ENCODE results near the gene TPST2.

TPST2 gene

GRCh38 chr22:26553056-26553752, 36.7 kb downstream of the TPST2 start:
- Histone ChIP-seq H3K4me1 (ENCODE audit: control insufficient read depth, insufficient read depth, low read length) (peaks cover 71% of the 10 kb centered on the region), H3K36me3 (ENCODE audit: control insufficient read depth, insufficient read depth, low read length) (no peaks in the 10 kb centered on the region), H3K4me3 (ENCODE audit: low read depth, low read length) (no peak overlapping the region), H3K27ac (ENCODE audit: low read depth, low read length) (no peak overlapping the region), H3K27me3 (ENCODE audit: control insufficient read depth, insufficient read depth, low read length) (no peaks in the 10 kb centered on the region), H3K9ac (ENCODE audit: low read length) (no peak overlapping the region), H3K9me3 (ENCODE audit: control insufficient read depth, insufficient read depth, low read depth, low read length) (no peaks in the 10 kb centered on the region)

GRCh38 chr22:26552466-26552865, 37.5 kb downstream of the TPST2 start:
- H3K4me1 ChIP-seq (ENCODE audit: control insufficient read depth, insufficient read depth, low read length) = peaks cover 68% of the 10 kb centered on the region
- H3K9me3 ChIP-seq (ENCODE audit: control insufficient read depth, insufficient read depth, low read depth, low read length) = no peaks in the 10 kb centered on the region
- no peaks in the 10 kb centered on the region for H3K27me3 ChIP-seq (ENCODE audit: control insufficient read depth, insufficient read depth, low read length)
- H3K9ac ChIP-seq (ENCODE audit: low read length) = no peak overlapping the region
- no peak overlapping the region for H3K27ac ChIP-seq (ENCODE audit: low read depth, low read length)
- no peak overlapping the region for H3K4me3 ChIP-seq (ENCODE audit: low read depth, low read length)
- H3K36me3 ChIP-seq (ENCODE audit: control insufficient read depth, insufficient read depth, low read length) = peaks cover 6% of the 10 kb centered on the region

- H3K4me1 ChIP-seq (ENCODE audit: control insufficient read depth, insufficient read depth, low read length) = peaks cover 64% of the 10 kb centered on the region
- H3K4me3 ChIP-seq (ENCODE audit: low read depth, low read length) = no peak overlapping the region
- H3K9ac ChIP-seq (ENCODE audit: low read length) = no peak overlapping the region
- no peak overlapping the region for H3K27ac ChIP-seq (ENCODE audit: low read depth, low read length)
- H3K9me3 ChIP-seq (ENCODE audit: control insufficient read depth, insufficient read depth, low read depth, low read length) = no peaks in the 10 kb centered on the region
- H3K36me3 ChIP-seq (ENCODE audit: control insufficient read depth, insufficient read depth, low read length) = peaks cover 15% of the 10 kb centered on the region
- H3K27me3 ChIP-seq (ENCODE audit: control insufficient read depth, insufficient read depth, low read length) = no peaks in the 10 kb centered on the region
Observed at GRCh38 chr22:26551568-26551967, 38.4 kb downstream of the TPST2 start.

- H3K27ac ChIP-seq (ENCODE audit: low read depth, low read length) = no peak overlapping the region; the same call in 1 of the 2 replicates
Observed at GRCh38 chr22:26550498-26551033, 39.4 kb downstream of the TPST2 start.

GRCh38 chr22:26549902-26550497, 39.9 kb downstream of the TPST2 start:
- peaks cover 23% of the 10 kb centered on the region for H3K36me3 ChIP-seq (ENCODE audit: control insufficient read depth, insufficient read depth, low read length)
- no peaks in the 10 kb centered on the region for H3K27me3 ChIP-seq (ENCODE audit: control insufficient read depth, insufficient read depth, low read length)
- H3K4me1 ChIP-seq (ENCODE audit: control insufficient read depth, insufficient read depth, low read length) = peaks cover 54% of the 10 kb centered on the region
- no peak overlapping the region for H3K9ac ChIP-seq (ENCODE audit: low read length)
- no peak overlapping the region for H3K4me3 ChIP-seq (ENCODE audit: low read depth, low read length)
- H3K9me3 ChIP-seq (ENCODE audit: control insufficient read depth, insufficient read depth, low read depth, low read length) = no peaks in the 10 kb centered on the region
- H3K27ac ChIP-seq (ENCODE audit: low read depth, low read length) = no peak overlapping the region

More at GRCh38 chr22:26550498-26551033, 39.4 kb downstream of the TPST2 start:
- Histone ChIP-seq H3K9me3 (ENCODE audit: control insufficient read depth, insufficient read depth, low read depth, low read length) (no peaks in the 10 kb centered on the region), H3K36me3 (ENCODE audit: control insufficient read depth, insufficient read depth, low read length) (peaks cover 18% of the 10 kb centered on the region), H3K4me3 (ENCODE audit: low read depth, low read length) (no peak overlapping the region), H3K27me3 (ENCODE audit: control insufficient read depth, insufficient read depth, low read length) (no peaks in the 10 kb centered on the region), H3K4me1 (ENCODE audit: control insufficient read depth, insufficient read depth, low read length) (peaks cover 59% of the 10 kb centered on the region), H3K9ac (ENCODE audit: low read length) (no peak overlapping the region)

- no peak overlapping the region for H3K9ac ChIP-seq (ENCODE audit: low read length)
- H3K4me1 ChIP-seq (ENCODE audit: control insufficient read depth, insufficient read depth, low read length) = peaks cover 43% of the 10 kb centered on the region
- no peak overlapping the region for H3K4me3 ChIP-seq (ENCODE audit: low read depth, low read length)
- H3K27me3 ChIP-seq (ENCODE audit: control insufficient read depth, insufficient read depth, low read length) = no peaks in the 10 kb centered on the region
- peak overlapping the region; percentile 51; the same call in 1 of the 2 replicates for H3K27ac ChIP-seq (ENCODE audit: low read depth, low read length)
- H3K36me3 ChIP-seq (ENCODE audit: control insufficient read depth, insufficient read depth, low read length) = peaks cover 32% of the 10 kb centered on the region
- H3K9me3 ChIP-seq (ENCODE audit: control insufficient read depth, insufficient read depth, low read depth, low read length) = no peaks in the 10 kb centered on the region
Observed at GRCh38 chr22:26548984-26549383, 40.9 kb downstream of the TPST2 start.

DNA sequence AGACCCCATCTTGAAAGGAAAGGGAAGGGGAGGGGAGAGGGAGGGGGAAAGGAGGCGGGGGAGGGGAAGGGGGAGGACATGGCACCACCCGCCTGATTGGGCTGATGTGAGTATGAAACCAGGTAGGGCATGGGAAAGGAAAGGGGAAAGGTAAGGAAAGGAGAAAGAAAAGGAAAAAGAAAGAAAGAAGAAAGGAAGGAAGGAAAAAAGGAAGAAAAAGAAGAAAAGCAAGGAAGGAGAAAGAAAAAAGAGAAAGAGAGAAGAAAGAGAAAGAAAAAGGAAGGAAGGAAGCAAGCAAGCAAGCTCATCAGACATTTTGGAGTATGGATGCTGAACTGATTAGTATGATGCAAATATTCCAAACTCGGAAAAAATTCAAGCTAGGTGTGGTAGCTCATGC, 41.6 kb downstream of the TPST2 start:
- Histone ChIP-seq H3K4me3 (ENCODE audit: low read depth, low read length) (no peak overlapping the region), H3K27ac (ENCODE audit: low read depth, low read length) (no peak overlapping the region), H3K36me3 (ENCODE audit: control insufficient read depth, insufficient read depth, low read length) (peaks cover 39% of the 10 kb centered on the region), H3K4me1 (ENCODE audit: control insufficient read depth, insufficient read depth, low read length) (peaks cover 37% of the 10 kb centered on the region), H3K9me3 (ENCODE audit: control insufficient read depth, insufficient read depth, low read depth, low read length) (no peaks in the 10 kb centered on the region), H3K27me3 (ENCODE audit: control insufficient read depth, insufficient read depth, low read length) (no peaks in the 10 kb centered on the region), H3K9ac (ENCODE audit: low read length) (no peak overlapping the region)

DNA sequence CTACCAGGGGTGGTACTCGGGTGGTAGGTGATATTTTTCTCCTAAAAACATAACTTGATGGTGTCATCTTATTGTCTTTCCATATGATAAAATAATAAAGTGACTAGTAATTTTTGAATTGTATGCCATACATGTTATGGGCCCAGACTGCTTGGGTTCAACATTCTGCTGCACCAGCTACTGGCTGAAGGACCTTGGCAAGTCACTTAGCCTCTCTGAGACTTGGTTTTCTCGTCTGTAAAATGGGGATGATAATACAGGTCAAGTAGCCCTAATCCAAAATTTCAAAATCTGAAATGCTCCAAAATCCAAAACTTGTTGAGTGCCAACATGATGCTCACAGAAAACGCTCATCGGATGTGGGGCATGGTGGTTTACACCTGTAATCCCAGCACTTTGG, 42.1 kb downstream of the TPST2 start:
- H3K36me3 ChIP-seq (ENCODE audit: control insufficient read depth, insufficient read depth, low read length) = peaks cover 44% of the 10 kb centered on the region
- H3K4me3 ChIP-seq (ENCODE audit: low read depth, low read length) = no peak overlapping the region
- H3K27ac ChIP-seq (ENCODE audit: low read depth, low read length) = no peak overlapping the region
- peaks cover 32% of the 10 kb centered on the region for H3K4me1 ChIP-seq (ENCODE audit: control insufficient read depth, insufficient read depth, low read length)
- no peaks in the 10 kb centered on the region for H3K27me3 ChIP-seq (ENCODE audit: control insufficient read depth, insufficient read depth, low read length)
- no peak overlapping the region for H3K9ac ChIP-seq (ENCODE audit: low read length)
- H3K9me3 ChIP-seq (ENCODE audit: control insufficient read depth, insufficient read depth, low read depth, low read length) = no peaks in the 10 kb centered on the region

DNA sequence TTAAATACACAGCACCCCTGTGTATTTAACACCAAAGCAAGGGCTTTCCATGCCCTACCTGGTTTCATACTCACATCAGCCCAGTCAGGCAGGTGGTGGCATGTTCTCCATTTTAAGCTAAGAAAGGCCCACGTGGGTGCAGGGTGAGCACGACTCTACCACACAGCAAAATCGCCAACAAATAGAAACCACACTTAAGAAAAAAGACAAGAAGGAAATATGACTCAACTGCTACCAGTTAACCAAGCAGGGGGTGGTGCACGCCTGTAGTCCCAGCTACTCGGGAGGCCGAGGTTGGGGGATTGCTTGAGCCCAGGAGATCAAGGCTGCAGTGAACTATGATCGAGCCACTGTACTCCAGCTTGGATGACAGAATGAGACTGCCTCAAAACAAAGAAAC, 42.5 kb downstream of the TPST2 start:
- no peaks in the 10 kb centered on the region for H3K27me3 ChIP-seq (ENCODE audit: control insufficient read depth, insufficient read depth, low read length)
- no peak overlapping the region for H3K27ac ChIP-seq (ENCODE audit: low read depth, low read length)
- H3K36me3 ChIP-seq (ENCODE audit: control insufficient read depth, insufficient read depth, low read length) = peaks cover 48% of the 10 kb centered on the region
- no peak overlapping the region for H3K4me3 ChIP-seq (ENCODE audit: low read depth, low read length)
- H3K9ac ChIP-seq (ENCODE audit: low read length) = no peak overlapping the region
- no peaks in the 10 kb centered on the region for H3K9me3 ChIP-seq (ENCODE audit: control insufficient read depth, insufficient read depth, low read depth, low read length)
- peaks cover 30% of the 10 kb centered on the region for H3K4me1 ChIP-seq (ENCODE audit: control insufficient read depth, insufficient read depth, low read length)

- no peak overlapping the region for H3K27ac ChIP-seq (ENCODE audit: low read depth, low read length)
- peaks cover 23% of the 10 kb centered on the region for H3K4me1 ChIP-seq (ENCODE audit: control insufficient read depth, insufficient read depth, low read length)
- H3K9me3 ChIP-seq (ENCODE audit: control insufficient read depth, insufficient read depth, low read depth, low read length) = no peaks in the 10 kb centered on the region
- no peak overlapping the region for H3K9ac ChIP-seq (ENCODE audit: low read length)
- no peak overlapping the region for H3K4me3 ChIP-seq (ENCODE audit: low read depth, low read length)
- H3K36me3 ChIP-seq (ENCODE audit: control insufficient read depth, insufficient read depth, low read length) = peaks cover 57% of the 10 kb centered on the region
- no peaks in the 10 kb centered on the region for H3K27me3 ChIP-seq (ENCODE audit: control insufficient read depth, insufficient read depth, low read length)
Observed at GRCh38 chr22:26546282-26546681, 43.6 kb downstream of the TPST2 start.

DNA sequence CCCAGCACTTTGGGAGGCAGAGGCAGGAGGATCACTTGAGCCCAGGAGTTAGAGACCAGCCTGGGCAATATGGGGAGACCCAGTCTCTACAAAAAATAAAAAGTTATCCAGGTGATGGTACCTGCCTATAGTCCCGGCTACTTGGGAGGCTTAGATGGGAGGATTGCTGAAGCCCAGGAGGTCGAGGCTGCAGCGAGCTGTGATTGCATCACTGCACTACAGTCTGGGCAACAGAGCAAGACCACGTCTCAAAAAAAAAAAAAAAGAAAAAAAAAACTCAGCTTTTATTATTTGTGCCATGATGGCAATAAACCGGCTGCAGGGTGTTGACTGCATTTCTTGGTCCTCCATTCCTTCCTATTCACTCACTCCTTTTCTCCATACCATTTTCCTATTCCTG, 44.1 kb downstream of the TPST2 start:
- no peak overlapping the region for H3K4me3 ChIP-seq (ENCODE audit: low read depth, low read length)
- no peaks in the 10 kb centered on the region for H3K9me3 ChIP-seq (ENCODE audit: control insufficient read depth, insufficient read depth, low read depth, low read length)
- H3K27ac ChIP-seq (ENCODE audit: low read depth, low read length) = no peak overlapping the region
- no peaks in the 10 kb centered on the region for H3K27me3 ChIP-seq (ENCODE audit: control insufficient read depth, insufficient read depth, low read length)
- peaks cover 18% of the 10 kb centered on the region for H3K4me1 ChIP-seq (ENCODE audit: control insufficient read depth, insufficient read depth, low read length)
- no peak overlapping the region for H3K9ac ChIP-seq (ENCODE audit: low read length)
- peaks cover 62% of the 10 kb centered on the region for H3K36me3 ChIP-seq (ENCODE audit: control insufficient read depth, insufficient read depth, low read length)

Data from HUES6 (cell line).